Neural progenitor cell (in vitro differentiated cells): ENCODE measurements around the gene LRRC47.

Experiments
- EZH2 ChIP-seq: fragments of 200-600 bp; sonication (generic); IDR thresholded peaks from 2 replicates; pipeline ENCODE4 v1.6.1; 2017; ENCODE audit warnings: antibody characterized with exemption, mild to moderate bottlenecking, moderate library complexity
- TF ChIP-seq, protein P1 (sequence below): fragments of 200-600 bp; sonication (generic); IDR thresholded peaks from 2 replicates; pipeline ENCODE4 v1.5.1; 2017; ENCODE audit warnings: antibody characterized with exemption, mild to moderate bottlenecking

DNA sequence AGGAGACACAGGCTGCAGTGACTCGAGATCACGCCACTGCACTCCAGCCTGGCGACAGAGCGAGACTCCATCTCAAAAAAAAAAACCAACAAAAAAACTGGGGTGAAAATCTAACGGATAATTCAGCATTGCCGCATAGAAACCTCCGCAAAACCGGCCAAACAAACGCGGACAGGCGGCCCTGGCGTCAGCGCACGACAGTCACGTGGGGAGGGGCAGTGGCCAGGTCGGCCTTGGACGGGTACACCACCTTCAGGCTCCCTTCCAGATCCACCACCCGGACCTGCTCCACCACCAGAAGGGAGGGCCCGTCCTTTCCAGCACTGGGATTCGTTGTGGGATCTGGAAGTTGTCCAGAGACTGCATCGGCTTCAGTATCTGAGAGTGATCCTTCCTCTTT, 15.4 kb downstream of the LRRC47 start:
- TF ChIP-seq, protein P1, sequence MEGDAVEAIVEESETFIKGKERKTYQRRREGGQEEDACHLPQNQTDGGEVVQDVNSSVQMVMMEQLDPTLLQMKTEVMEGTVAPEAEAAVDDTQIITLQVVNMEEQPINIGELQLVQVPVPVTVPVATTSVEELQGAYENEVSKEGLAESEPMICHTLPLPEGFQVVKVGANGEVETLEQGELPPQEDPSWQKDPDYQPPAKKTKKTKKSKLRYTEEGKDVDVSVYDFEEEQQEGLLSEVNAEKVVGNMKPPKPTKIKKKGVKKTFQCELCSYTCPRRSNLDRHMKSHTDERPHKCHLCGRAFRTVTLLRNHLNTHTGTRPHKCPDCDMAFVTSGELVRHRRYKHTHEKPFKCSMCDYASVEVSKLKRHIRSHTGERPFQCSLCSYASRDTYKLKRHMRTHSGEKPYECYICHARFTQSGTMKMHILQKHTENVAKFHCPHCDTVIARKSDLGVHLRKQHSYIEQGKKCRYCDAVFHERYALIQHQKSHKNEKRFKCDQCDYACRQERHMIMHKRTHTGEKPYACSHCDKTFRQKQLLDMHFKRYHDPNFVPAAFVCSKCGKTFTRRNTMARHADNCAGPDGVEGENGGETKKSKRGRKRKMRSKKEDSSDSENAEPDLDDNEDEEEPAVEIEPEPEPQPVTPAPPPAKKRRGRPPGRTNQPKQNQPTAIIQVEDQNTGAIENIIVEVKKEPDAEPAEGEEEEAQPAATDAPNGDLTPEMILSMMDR, result no peak
- no peak for TF ChIP-seq EZH2
